Mesendoderm (in vitro differentiated cells): ENCODE measurements around the gene GUCY2D.

ENCODE experiments used
- DNase-seq: peaks from one replicate; pipeline ENCODE4 v3.0.0; 2013
- H2AK5ac ChIP-seq: 2 replicates; pipeline ENCODE4 v1.6.1; 2013; ENCODE audit warnings: low read length, inconsistent platforms
- H2BK120ac ChIP-seq: 2 replicates; pipeline ENCODE4 v1.6.1; 2013; ENCODE audit warnings: low read depth, mild to moderate bottlenecking, low read length, moderate library complexity, mixed read lengths
- H2BK15ac ChIP-seq: replicated peaks from 2 replicates; pipeline ENCODE4 v1.6.1; 2013; ENCODE audit warnings: low read depth, mild to moderate bottlenecking, moderate library complexity
- H2BK5ac ChIP-seq: 2 replicates; pipeline ENCODE4 v1.6.1; 2013; ENCODE audit warnings: low read length, inconsistent platforms
- H3K18ac ChIP-seq: 2 replicates; pipeline ENCODE4 v1.6.1; 2013; ENCODE audit warnings: mild to moderate bottlenecking, low read length, mixed read lengths
- H3K23ac ChIP-seq: one replicate; pipeline ENCODE4 v1.6.1; 2013; ENCODE audit warnings: low read length
- H3K27ac ChIP-seq: 2 replicates; pipeline ENCODE4 v1.5.1; 2013; ENCODE audit warnings: low read depth, mild to moderate bottlenecking, inconsistent platforms, low read length, moderate library complexity
- H3K27me3 ChIP-seq: 2 replicates; pipeline ENCODE4 v1.6.1; 2013; ENCODE audit warnings: low read length, control low read depth, mild to moderate bottlenecking, inconsistent platforms; ENCODE audit not compliant: insufficient read depth, poor library complexity
- H3K36me3 ChIP-seq: 2 replicates; pipeline ENCODE4 v1.6.1; 2013; ENCODE audit warnings: low read length, inconsistent platforms; ENCODE audit not compliant: control insufficient read depth, insufficient read depth
- H3K4ac ChIP-seq: one replicate; pipeline ENCODE4 v1.6.1; 2013; ENCODE audit warnings: low read depth, mild to moderate bottlenecking, low read length, moderate library complexity
- H3K4me1 ChIP-seq: 2 replicates; pipeline ENCODE4 v1.6.1; 2013; ENCODE audit warnings: low read depth, low read length, inconsistent platforms; ENCODE audit not compliant: control insufficient read depth
- H3K4me2 ChIP-seq: 2 replicates; pipeline ENCODE4 v1.6.1; 2013; ENCODE audit warnings: low read length
- H3K4me3 ChIP-seq: 2 replicates; pipeline ENCODE4 v1.5.1; 2013; ENCODE audit warnings: mild to moderate bottlenecking, low read length
- H3K56ac ChIP-seq: one replicate; pipeline ENCODE4 v1.6.1; 2013; ENCODE audit warnings: low read length
- H3K79me1 ChIP-seq: 2 replicates; pipeline ENCODE4 v1.6.1; 2013; ENCODE audit warnings: low read length, inconsistent platforms
- H3K79me2 ChIP-seq: 2 replicates; pipeline ENCODE4 v1.6.1; 2013; ENCODE audit warnings: mild to moderate bottlenecking, low read length; ENCODE audit not compliant: control insufficient read depth, insufficient read depth
- H3K9ac ChIP-seq: 2 replicates; pipeline ENCODE4 v1.6.1; 2013; ENCODE audit warnings: low read length, inconsistent platforms
- H4K5ac ChIP-seq: one replicate; pipeline ENCODE4 v1.6.1; 2013; ENCODE audit warnings: low read length
- H4K8ac ChIP-seq: one replicate; pipeline ENCODE4 v1.6.1; 2013; ENCODE audit warnings: low read depth, mild to moderate bottlenecking, control low read depth, low read length, moderate library complexity
- WGBS: extraction: QIAGEN DNeasy Blood & Tissue Kit; methylation state at CpG from one replicate; pipeline ENCODE4 v1.1.7; 2013; ENCODE audit warnings: low lambda C conversion rate, missing lambda C conversion rate; ENCODE audit not compliant: insufficient coverage; ENCODE audit errors: extremely low coverage; 5-methylcytosine and 5-hydroxymethylcytosine counted together

The GUCY2D gene

GRCh38 chr17:8031261-8031661 lies 28.8 kb downstream of the GUCY2D start:
- WGBS = no CpG with 5 or more reads among the region's 6 CpGs
- Histone ChIP-seq H3K36me3 (no peaks in the 10 kb centered on the region), H3K79me1 (no peaks in the 10 kb centered on the region), H3K27me3 (no peaks in the 10 kb centered on the region), H4K8ac (no peak overlapping the region), H3K79me2 (no peaks in the 10 kb centered on the region), H3K56ac (no peak overlapping the region), H3K4me3 (no peak overlapping the region), H3K9ac (no peak overlapping the region), H2AK5ac (no peak overlapping the region), H2BK120ac (no peak overlapping the region), H3K4me2 (no peak overlapping the region), H3K4ac (no peak overlapping the region), H4K5ac (no peak overlapping the region), H3K27ac (no peak overlapping the region), H2BK5ac (no peak overlapping the region), H3K23ac (no peak overlapping the region), H3K4me1 (no peaks in the 10 kb centered on the region), H2BK15ac (no peak overlapping the region), H3K18ac (no peak overlapping the region)
- no peak for DNase-seq

DNA sequence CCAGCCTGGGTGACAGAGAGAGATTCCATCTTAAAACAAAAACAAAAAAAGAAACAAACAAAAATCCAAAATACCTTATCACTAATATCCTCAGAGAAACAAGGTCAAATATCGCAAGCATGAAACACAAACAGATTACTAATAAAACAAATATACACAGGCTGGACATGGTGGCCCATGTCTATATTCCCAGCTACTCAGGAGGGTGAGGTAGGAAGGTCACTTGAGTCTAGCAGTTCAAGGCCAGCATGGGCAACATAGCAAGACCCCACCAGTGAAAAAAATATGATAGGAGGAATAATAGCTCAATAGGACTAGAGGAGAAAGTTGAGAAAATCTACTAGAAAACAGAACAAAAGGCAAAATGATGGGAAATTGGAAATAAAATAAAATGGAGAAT lies 29.5 kb downstream of the GUCY2D start:
- Histone ChIP-seq H3K4me1 (no peaks in the 10 kb centered on the region), H3K4me3 (no peak overlapping the region), H3K79me2 (no peaks in the 10 kb centered on the region), H2BK120ac (no peak overlapping the region), H3K4ac (no peak overlapping the region), H3K4me2 (no peak overlapping the region), H3K9ac (no peak overlapping the region), H2BK5ac (no peak overlapping the region), H2BK15ac (no peak overlapping the region), H4K8ac (no peak overlapping the region), H3K27ac (no peak overlapping the region), H2AK5ac (no peak overlapping the region), H4K5ac (no peak overlapping the region), H3K27me3 (no peaks in the 10 kb centered on the region), H3K23ac (no peak overlapping the region), H3K36me3 (no peaks in the 10 kb centered on the region), H3K79me1 (no peaks in the 10 kb centered on the region), H3K18ac (no peak overlapping the region), H3K56ac (no peak overlapping the region)
- WGBS = no CpG with 5 or more reads among the region's 1 CpG
- DNase-seq = no peak

- H3K4ac ChIP-seq = no peak overlapping the region
- no peak overlapping the region for H3K4me2 ChIP-seq
- no peak overlapping the region for H3K18ac ChIP-seq
- no peaks in the 10 kb centered on the region for H3K36me3 ChIP-seq
- no peak overlapping the region for H3K4me3 ChIP-seq
- no peak overlapping the region for H2BK15ac ChIP-seq
- H3K9ac ChIP-seq = no peak overlapping the region
- no peak overlapping the region for H3K27ac ChIP-seq
- no peaks in the 10 kb centered on the region for H3K27me3 ChIP-seq
- H4K5ac ChIP-seq = no peak overlapping the region
- no peak overlapping the region for H2BK120ac ChIP-seq
- WGBS = no CpG with 5 or more reads among the region's 2 CpGs
- no peaks in the 10 kb centered on the region for H3K4me1 ChIP-seq
- H3K79me2 ChIP-seq = no peaks in the 10 kb centered on the region
- H4K8ac ChIP-seq = no peak overlapping the region
- H3K23ac ChIP-seq = no peak overlapping the region
- H2BK5ac ChIP-seq = no peak overlapping the region
- no peak overlapping the region for H3K56ac ChIP-seq
- H3K79me1 ChIP-seq = no peaks in the 10 kb centered on the region
- DNase-seq = no peak
- H2AK5ac ChIP-seq = no peak overlapping the region
Measured at GRCh38 chr17:8032442-8032841, 30.0 kb downstream of the GUCY2D start.

DNA sequence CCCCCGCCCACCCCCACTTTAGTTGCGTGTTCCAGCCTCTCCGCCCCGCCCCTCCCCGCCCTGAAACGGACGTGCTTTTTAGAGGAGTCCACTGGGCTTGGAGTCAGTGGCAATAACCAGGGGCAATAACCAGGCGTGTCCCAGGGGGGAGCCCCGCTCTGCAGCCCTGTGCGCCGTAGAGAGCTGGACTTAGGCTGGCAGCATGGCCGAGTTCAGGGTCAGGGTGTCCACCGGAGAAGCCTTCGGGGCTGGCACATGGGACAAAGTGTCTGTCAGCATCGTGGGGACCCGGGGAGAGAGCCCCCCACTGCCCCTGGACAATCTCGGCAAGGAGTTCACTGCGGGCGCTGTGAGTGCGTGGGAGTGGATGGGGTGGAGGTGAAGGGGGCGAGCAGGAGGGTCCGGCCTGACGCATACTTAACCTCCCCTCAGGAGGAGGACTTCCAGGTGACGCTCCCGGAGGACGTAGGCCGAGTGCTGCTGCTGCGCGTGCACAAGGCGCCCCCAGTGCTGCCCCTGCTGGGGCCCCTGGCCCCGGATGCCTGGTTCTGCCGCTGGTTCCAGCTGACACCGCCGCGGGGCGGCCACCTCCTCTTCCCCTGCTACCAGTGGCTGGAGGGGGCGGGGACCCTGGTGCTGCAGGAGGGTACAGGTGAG lies 36.7 kb downstream of the GUCY2D start, which contains the start of gene ALOX15B:
ALOX15B (plus strand) TSS at position 106 of the 657 bp plus-strand sequence; CDS start at position 203, 97 bp downstream.
- Histone ChIP-seq H3K79me1 (no peaks in the 10 kb centered on the region), H3K23ac (peak within 1 kb of the TSS; percentile 24), H3K36me3 (no peaks in the 10 kb centered on the region), H3K4ac (no peak within 1 kb of the TSS), H4K5ac (no peak within 1 kb of the TSS), H2BK15ac (no peak within 1 kb of the TSS), H4K8ac (no peak within 1 kb of the TSS), H3K27me3 (no peaks in the 10 kb centered on the region), H2BK5ac (no peak within 1 kb of the TSS), H3K56ac (peak within 1 kb of the TSS; percentile 70), H3K4me2 (peak within 1 kb of the TSS; percentile 75), H3K9ac (peak within 1 kb of the TSS; percentile 48), H3K4me1 (no peaks in the 10 kb centered on the region), H3K4me3 (no peak within 1 kb of the TSS), H3K18ac (no peak within 1 kb of the TSS), H2BK120ac (no peak within 1 kb of the TSS), H3K79me2 (no peaks in the 10 kb centered on the region), H2AK5ac (no peak within 1 kb of the TSS), H3K27ac (no peak within 1 kb of the TSS)
- WGBS = no CpG with 5 or more reads among the region's 37 CpGs
- DNase-seq = no peak

DNA sequence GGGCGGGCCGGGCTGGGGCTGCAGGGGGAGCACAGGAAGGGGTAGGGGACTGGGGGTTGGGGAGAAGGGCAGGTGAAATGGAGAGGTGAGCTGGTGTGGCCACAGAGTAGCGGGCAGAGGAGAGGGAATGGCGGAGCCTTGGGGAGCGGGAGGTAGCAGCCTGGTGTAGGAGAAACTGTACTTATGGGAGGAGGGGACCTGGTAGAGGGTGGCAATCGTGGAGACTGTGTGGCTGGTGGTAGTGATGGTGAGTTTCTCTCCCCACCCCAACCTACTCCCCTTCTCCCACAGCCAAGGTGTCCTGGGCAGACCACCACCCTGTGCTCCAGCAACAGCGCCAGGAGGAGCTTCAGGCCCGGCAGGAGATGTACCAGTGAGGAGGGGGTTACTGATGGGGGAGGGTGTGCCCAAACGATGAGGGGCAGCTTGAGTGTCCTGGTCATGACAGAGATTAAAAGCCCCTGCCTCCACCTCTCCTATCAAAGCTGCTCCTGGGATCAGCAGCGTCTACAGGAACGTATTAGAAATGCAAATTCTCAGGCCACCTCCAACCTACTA lies 37.3 kb downstream of the GUCY2D start:
- H3K18ac ChIP-seq = no peak overlapping the region
- no peaks in the 10 kb centered on the region for H3K4me1 ChIP-seq
- no peak overlapping the region for H3K4ac ChIP-seq
- H3K23ac ChIP-seq = no peak overlapping the region
- H2AK5ac ChIP-seq = no peak overlapping the region
- no peaks in the 10 kb centered on the region for H3K36me3 ChIP-seq
- no CpG with 5 or more reads among the region's 11 CpGs for WGBS
- no peak overlapping the region for H2BK120ac ChIP-seq
- H3K56ac ChIP-seq = no peak overlapping the region
- no peaks in the 10 kb centered on the region for H3K79me2 ChIP-seq
- no peak overlapping the region for H3K27ac ChIP-seq
- H3K27me3 ChIP-seq = no peaks in the 10 kb centered on the region
- H3K9ac ChIP-seq = no peak overlapping the region
- H2BK15ac ChIP-seq = no peak overlapping the region
- no peak overlapping the region for H4K8ac ChIP-seq
- H3K4me2 ChIP-seq = no peak overlapping the region
- H4K5ac ChIP-seq = no peak overlapping the region
- no peak overlapping the region for H2BK5ac ChIP-seq
- H3K79me1 ChIP-seq = no peaks in the 10 kb centered on the region
- DNase-seq = no peak
- H3K4me3 ChIP-seq = no peak overlapping the region
